Measurements from ENCODE around the gene TLK1.

TLK1 gene

DNA sequence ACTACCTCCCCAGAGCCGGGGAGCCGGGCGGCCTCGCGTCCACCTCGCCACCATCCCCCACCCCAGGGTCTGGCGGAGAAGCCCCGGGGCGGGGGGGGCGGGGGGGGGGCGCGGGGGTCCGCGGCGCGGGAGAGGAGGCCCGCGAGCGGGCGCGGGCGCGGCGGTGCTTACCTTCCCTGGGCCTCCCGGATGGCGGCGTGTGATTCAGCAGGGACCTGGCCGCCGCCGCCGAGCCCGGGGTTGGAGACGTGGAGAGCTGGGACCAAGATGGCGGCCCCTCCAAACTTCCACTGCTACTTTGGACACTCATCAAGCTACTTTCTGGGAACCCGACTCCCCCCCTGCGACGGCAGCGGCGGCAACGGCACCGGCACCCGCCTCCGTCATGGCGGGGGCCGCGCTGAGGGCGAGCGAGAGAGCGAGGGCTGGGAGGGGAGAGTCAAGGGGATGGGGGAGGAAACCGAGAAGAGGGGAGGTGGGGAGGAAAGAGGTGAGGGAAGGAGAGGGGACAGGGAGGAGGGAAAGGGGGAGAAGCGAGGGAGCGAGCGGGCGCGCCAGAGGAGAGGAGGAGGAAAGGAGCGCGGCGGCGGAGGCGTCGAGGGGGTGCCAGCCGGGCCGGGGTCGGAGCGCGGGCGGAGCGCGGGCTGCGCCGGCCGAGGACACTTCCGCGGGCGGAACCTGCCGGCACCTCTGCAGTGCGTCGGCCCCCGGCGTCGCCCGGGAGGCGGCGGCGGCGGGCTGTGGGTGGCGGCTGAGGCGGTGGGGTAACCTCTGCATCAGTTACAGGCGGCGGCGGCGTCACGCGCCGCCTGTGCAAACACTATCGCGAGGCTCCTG is at the start of gene TLK1:
TLK1 (minus strand) TSS at position 775 of the 837 bp plus-strand sequence; CDS start at position 310, 465 bp downstream.
- peak; percentile 82 for DNase-seq

DNA sequence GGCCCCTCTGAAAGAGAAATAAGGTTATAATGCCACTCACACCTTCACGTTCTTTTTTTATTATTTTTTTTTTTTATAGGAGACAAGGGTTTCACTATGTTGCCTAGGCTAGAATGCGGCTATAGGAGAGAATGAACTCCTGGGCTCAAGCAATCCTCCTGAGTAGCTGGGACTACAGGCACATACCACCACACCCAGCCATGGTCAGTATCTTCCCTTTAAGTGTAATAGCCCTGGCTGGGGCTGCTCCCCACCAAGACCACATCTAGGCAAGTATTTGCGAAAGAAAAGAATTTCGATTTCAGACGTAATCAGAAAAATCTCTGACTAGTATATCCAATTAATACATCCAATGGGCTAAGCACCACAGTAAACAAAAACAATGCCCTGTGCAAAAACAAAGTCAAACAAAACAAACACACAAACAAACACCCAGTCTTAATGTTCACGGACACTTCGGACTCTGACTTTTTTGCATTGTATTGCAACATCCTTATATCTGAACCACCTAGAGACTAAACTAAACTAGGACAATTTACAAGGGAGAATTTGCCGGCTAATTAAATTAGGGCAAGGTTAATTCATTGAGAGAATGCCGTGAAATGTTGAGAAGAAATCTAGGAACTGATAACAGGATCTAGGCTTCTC is 49.6 kb upstream of the TLK1 start:
- DNase-seq, result no peak

DNA sequence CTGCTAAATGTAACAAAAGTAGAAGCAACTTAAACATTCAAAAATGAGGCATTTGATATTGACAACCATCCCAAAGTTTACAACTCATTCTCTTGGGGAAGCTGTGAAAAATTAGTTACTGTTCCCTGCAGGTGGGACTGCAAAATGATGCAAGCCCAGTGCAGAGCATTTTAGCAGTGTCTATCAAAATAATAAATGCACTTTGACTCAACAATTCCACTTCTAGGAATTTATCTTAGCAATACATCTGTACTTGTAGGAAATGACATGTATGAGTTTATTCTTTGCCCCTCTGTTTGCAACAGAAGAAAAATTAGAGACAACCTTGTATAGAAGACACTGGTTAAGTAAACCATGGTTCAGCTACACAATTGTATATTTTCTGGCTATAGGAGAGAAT is 48.0 kb upstream of the TLK1 start:
- DNase-seq, result no peak

DNA sequence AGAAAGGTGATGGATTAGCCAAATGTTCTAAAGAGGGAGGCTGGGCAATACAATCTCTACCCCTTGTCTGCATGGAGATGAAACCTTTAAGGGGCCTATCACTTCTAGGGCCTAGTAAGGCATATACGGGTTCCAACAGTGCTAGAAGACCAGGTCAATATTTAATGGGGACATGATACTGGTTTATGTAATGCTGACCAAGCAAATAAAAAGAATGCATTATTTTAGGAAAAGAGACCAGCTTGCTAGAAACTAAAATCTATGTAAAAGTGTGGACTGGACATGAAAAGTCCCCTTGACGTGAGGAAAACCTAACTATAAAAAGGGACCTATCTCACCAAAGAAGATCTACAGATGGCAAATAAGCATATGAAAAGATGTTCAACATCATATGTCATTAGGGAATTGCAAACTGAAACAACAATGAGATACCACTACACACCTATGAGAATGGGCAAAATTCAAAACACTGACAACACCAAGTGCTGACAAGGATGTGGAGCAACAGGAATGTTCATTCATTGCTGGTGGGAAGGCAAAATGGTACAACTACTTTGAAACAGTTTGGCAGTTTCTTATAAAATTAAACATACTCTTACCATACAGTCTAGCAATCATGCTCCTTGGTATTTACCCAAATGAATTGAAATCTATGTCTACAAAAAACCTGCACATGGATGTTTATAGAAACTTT is 45.9 kb upstream of the TLK1 start:
- no peak for DNase-seq

DNA sequence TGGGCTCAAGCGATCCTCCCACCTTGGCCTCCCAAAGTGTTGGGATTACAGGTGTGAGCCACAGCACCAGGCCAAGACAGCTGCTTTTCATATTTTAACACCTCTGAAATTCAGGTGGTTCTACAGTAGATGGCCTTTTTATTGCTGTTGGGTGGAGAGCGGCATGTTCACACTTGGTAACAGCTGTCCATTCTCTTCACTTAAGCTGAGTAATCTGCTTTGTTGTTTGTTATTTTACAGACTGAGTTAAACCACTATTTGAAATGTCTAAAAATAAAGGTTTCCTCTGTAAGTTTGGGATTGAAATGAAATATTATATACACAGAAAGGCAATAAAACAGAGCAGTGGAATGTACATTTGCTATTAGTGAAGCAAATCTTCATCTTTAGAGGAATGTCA is 44.9 kb upstream of the TLK1 start:
- no peak for DNase-seq

DNA sequence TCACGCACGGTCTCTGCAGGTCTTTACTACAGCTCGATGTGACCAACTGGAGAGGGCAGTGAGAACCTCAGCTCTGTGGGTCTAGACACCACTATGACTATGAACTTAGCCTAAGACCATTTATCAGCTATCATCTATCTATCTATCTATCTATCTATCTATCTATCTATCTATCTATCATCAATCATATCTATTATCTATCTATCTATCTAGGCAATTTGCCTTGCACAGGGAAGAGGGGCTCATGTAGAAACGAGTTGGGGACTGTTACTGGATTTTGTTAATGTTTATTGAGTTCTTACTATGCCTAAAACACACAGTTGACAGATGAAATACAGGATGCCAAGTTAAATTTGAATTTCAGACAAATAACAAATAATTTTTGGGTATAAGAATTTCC is 41.1 kb upstream of the TLK1 start:
- no peak for DNase-seq

DNA sequence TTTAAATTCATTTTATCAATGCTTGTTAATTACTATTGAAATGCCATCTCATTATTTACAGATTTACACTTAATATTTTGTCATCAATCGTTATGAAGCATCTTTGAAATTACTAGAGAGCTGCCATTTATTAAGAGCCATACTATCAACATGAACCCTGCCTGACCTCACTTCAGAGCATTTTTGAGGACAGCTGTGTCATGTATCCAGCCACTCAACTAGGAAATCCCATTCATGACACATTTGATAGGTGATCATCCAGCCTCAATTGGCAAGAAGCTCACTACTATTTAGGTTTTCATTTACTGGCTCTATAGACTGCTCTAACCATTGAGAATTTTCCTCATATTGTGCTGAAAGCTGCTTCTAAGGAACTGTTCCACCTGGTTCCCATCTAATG is 40.6 kb upstream of the TLK1 start:
- DNase-seq, result no peak

DNA sequence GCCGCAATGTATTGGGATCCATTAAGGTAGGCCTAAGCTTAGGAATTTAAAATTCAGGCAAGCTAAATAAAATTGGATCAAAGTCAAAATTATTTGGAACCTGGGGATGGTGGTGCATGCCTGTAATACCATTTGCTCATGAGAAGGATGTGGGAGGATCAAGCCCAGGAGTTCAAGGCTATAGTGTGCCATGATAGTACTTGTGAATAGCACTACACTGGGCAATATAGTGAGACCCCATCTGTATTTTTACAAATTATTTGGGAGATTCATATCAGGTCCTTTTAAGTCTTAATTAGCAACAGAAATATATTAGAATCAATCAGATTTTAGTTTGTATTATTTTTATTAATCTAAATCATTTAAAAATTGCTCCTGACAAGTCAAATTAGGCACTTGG is 39.8 kb upstream of the TLK1 start:
- no peak for DNase-seq

DNA sequence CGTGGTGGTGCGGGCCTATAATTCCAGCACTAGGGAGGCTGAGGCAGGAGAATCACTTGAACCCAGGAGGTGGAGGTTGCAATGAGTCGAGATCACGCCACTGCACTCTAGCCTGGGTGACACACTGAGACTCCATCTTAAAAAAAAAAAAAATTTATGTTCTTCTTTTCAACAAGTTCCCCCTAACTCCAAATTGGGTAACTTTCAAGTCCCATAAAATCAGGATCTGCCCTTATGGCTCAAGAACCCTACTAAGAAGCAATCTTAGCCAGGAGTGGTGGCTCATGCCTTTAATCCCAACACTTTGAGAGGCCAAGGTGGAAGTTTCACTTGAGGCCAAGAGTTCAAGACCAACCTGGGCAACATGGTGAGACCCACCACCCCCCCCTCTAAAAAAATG is 30.3 kb upstream of the TLK1 start:
- DNase-seq, result no peak

DNA sequence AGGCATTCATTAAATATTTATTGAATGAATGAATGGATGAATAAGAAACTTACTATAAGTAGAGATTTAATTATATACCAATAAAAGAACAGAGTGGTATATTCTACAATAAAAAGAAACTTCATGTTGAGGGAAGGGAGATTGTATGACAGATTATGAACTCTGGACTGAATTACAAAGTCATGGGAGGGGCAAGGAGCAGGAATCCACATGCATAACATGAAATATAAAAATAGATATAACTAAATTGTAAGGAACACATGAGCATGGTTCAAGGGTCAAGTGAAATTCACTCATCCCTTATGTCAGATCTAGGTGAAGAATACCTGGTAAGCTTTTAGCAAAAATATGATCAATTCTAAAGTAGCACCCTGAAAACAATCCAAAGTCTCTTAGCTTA is 27.1 kb upstream of the TLK1 start:
- DNase-seq, result no peak

DNA sequence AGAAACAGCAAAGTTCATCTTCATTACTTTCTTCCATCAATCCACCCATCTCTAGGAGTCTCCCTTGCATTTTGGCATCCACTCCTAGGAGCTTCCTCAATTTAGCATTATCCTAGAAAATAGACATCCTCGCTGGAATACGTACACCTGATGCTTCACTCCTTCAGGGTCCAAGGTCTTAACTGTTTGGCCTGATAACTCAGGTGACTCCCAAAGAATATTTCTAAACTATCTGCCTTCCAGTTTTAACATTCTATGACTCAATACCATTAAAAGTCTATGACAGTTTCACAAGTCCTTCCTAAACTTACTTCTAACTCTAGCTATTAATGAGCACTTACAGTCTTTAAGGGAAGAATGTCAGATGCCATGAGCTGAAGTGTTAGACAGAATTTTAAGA is 26.5 kb upstream of the TLK1 start:
- no peak for DNase-seq

DNA sequence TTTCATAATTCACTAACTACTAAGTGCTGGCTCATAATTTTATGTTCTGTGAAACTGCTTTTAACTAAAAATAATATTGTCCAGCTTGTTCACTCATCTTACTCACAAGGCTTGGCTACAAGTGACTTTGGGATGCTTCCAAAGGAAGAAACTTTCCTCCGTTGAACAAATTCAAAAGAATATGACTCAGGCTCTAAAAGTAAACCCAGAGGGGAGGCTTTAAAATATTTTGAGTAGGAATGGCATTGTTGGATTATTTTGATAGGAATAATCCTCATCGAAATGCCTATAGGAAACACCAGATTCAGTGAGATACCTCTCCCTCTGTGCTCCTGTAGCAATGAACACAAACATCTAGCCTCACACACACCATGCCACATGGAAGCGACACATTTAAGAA is 25.2 kb upstream of the TLK1 start:
- DNase-seq, result no peak

DNA sequence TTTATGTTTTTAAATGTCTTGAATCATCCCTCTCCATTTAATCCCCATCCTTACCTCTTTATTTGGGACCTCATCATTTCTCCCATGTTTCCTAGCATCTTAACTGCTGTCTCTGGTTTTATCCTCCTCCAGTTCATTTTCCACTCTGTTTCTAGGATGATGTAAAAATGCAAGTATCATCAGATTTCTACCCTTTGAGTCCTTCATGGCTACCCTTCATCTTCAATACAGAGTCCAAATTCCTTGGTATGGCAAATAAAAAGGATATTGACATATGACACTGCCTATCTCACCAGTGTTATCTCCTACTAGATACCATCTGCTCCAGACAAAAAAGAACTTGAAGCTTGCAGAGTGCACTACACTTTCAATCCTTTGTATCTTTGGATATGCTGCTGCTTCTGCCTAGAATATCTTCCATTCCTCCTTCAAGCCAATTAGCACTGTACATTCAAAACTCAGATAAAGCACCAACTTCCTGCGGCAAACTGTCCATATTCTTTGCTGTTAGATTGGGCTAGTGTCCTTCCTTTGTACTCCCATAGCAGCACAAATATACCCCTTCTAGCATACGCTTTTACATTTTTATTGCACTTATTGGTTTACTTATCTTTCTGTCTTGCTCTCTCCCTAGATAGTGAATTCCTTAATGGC is 24.6 kb upstream of the TLK1 start:
- DNase-seq, result no peak

DNA sequence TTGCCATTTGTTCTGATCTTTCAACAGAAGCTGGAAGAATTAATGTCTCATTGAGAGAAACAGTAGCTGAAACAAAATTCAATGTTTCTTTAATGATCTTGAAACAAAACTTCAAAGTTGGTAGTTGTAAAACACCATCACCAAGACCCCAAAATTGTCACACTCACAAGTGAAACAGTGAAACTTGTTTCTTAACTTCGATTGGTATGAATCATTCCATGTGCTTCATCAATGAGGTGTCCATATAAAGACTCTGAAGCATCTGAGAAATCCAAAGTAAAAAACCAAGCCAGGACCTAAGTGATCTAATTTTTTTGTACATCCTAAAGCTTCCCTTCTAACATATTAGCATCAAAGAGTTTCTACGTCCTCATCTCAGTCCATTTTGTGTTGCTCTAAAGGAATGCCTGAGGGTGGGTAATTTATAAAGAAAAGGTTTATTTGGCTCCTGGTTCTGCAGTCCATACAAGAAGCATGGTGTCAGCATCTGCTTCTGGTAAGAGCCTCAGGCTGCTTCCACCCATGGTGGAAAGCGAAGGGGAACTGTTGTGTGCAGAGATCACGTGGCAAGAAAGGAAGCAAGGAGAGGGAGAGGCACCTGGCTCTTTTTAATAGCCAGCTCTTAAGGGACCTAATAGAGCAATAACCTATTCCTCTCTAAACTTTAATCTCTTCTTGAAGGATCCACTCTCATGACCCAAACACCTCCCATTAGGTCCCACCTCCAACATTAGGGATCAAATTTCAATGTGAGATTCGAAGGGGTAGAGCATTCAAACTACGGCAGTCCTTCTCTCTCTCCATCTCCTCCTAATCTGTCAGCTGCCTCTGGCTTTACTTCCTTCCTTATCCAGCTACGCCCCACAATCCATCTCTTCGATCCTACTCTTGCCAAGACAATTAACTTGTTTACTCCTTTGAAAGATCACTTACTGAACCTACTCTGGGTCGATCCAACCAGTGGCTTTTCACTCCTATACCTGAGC is 20.7 kb upstream of the TLK1 start:
- DNase-seq, result no peak

DNA sequence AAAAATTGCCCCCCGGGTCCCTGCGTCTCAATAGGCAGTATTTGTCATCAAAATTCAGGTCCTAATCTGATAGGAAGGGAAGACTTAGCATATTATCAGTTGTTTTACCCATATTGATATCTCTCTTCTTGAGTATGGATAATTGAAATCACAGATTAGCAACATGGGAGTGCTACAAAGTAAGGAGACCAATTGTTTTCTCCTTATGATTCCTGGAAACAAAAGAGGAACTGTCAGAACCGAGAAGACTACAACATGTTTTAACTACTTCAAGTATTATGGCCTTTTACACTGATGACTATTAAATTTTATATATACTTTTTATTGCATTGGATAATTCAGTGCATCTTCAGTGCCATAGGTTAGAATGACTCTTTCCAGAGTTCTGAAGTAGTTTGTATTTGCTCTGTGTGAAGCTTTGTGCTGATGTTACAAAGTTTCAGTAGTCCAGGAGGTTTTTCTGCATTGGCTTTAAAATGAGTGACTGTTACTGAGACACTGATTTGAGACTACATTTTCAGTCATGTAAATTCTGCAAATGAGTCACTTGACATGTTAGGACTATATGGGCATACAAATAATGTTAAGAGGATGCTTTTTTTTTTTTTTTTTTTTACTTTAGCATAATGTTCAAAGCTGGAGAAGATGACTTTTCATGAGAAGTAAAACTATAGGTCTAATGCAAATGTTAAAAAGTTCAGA is 19.7 kb upstream of the TLK1 start:
- DNase-seq, result no peak

DNA sequence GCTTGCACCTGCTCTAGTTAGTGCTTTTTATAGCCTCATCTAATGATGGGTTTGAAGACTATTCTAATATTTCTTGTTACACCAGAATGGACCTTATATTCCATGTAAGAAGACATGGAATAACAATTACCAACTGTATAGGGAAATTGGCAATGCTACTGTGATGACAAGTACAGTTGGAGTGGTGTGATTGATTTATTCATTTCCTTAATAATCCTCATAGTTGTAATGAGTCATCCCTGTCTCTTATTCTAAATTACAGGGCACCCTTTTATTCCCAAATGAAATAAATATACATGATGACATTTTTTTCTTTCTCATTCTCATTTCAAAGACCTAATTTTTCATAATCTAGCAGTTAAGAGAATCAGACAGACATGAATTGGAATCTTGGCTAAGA is 18.3 kb upstream of the TLK1 start:
- no peak for DNase-seq

DNA sequence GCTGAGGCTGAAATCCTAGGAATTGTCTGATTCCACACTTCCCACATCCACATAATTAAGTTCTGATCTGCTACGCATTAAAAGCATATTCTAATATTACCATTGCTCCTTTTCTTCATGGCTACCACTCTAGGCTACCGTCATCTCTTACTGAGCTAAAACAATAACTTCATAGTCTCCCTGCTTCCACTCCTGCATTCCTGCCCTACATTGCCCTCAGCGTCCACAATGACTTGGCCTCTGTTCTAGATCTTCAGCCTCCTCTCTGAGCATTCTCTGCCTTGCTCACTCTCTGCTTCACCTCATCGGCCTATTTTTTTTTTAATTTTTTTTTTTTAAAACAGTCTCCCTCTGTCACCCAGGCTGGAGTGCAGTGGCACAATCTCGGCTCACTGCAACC is 15.8 kb upstream of the TLK1 start:
- DNase-seq, result no peak

DNA sequence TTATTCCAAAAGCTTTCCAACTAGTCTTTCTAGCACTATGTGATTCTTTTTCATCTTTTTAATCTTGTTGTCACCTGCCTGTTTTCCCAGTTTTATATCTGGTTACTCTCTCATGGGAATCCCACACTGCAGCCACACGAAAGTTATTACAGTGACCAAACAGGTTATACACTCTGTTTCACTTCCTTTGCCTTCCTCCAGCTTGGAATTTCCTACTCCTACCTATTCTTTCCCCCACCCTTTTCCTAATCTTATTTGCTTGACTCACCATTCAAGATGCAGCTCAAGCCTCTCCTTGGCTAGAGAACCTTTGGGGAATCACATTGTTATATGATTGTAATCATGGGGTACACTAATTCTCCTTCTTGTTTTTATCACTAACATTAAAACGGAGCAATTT is 13.4 kb upstream of the TLK1 start:
- DNase-seq, result no peak

DNA sequence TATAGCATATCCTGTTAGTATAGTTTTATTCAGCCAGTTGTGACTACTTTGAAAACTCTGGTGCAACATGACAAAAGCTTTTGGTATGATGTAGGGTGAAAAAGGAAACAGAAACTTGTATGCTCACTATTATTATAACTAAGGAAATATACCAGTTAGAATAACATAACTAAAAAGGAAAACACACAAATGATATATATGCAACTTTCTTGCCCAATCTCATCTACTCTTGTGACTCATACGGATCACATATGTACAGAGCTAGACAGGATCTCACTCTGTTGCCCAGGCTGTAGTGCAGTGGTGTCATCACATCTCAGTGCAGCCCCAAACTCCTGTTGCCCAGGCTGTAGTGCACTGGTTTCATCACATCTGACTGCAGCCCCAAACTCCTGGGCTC is 12.4 kb upstream of the TLK1 start:
- no peak for DNase-seq

DNA sequence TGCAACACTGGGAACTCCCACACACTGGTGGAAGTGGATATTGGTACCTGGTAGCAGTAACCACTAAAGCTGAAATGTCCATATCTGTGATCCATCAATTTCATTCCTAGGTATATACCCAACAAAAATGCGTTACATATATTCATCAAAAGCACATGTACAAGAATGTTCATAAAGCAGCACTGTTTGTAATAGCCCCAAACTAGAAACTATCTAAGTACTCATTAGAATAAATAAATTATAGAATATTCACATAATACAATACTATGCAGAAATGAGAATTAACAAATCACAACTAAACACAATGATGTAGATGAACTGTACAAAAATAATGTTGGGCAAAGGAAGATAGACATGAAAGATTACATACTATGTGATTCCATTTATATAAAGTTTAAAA is 11.1 kb upstream of the TLK1 start:
- DNase-seq, result no peak

DNA sequence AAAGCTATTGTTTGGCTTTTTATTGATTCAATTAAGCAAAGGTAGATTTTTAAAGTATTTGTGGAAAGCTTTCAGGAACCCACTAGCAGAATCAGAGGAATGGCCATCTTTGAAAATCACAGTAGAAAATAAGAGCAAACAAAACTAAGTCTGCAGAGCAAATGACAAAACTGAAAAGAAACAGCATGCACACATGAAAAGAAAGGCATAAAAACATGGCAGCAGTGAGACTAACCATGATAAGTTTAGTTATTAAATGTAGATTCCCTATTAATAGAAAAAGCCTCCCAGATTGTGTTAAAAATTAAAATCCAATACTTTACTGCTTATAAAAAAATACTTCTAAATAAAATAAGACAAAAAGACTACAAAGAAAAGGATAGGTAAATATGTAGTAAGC is 9.1 kb upstream of the TLK1 start:
- no peak for DNase-seq

DNA sequence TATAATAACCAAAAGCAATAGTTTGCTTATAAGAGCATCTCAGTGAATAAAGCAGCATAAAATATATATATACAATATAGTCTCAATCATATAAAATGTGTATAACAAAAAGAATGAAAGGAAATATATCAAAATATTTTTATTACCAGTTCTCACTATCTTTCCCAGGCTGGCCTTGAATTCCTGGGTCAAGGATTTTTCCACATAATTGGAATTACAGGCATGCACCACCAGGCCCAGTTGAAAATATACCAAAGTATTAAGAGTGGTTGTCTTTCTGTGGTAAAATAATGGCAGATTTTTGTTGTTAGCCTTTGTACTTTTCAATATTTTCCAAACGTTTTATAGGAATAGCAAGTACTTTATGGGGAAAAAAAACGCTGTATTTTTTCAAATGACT is 8.6 kb upstream of the TLK1 start:
- no peak for DNase-seq
